ENCODE data around the gene SERPINA4.

DNA sequence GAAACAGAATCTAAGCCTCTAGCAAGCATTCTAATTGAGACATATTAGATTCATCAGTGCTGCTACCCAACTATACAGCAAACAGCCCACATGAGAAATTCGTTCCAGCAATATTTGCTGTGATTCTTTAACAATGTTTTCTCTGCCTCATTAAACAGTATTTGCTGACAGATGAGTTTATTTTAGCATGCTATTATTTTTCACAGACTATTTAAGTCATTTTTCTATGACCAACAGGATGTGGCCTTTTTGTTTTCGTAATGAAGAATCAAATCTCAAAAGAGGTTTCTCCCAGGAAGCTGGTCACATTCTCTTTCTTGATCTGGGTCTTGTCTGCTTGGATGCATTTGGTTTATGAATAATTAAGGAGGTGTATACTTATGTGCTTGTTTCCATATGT lies 28.8 kb upstream of the SERPINA4 start:
- TF ChIP-seq RAD21 (IDR thresholded peaks at IDR 0.05; ENCODE audit: low read depth) = no peak
- no peak for TF ChIP-seq EP300 (IDR thresholded peaks at IDR 0.05; ENCODE audit: borderline replicate concordance)
